GM23248 (cell line): ENCODE results near the gene TMEM184C. TPM values are rescaled to one million over a fixed set of nuclear protein-coding genes. Genes with fewer than 3 reads are reported as not detected.

Experiments used
- DNase-seq: peaks from one replicate; pipeline ENCODE4 v3.0.0-alpha.2; 2015
- H2AFZ ChIP-seq: fragments of 200-600 bp; sonication (generic); 2 replicates; pipeline ENCODE4 v1.6.1; 2016; ENCODE audit warnings: antibody characterized with exemption
- H3F3A ChIP-seq: fragments of 200-600 bp; sonication (generic); 2 replicates; pipeline ENCODE4 v1.6.1; 2016; ENCODE audit warnings: mild to moderate bottlenecking, antibody characterized with exemption, mixed run types; ENCODE audit not compliant: insufficient read depth
- H3K27ac ChIP-seq: fragments of 200-600 bp; sonication (generic); 2 replicates; pipeline ENCODE4 v1.5.1; 2016; ENCODE audit warnings: mild to moderate bottlenecking
- H3K27me3 ChIP-seq: fragments of 200-600 bp; sonication (generic); replicated peaks from 2 replicates; pipeline ENCODE4 v1.6.1; 2016; ENCODE audit warnings: mild to moderate bottlenecking; ENCODE audit not compliant: insufficient read depth
- H3K36me3 ChIP-seq: fragments of 200-600 bp; sonication (generic); 2 replicates; pipeline ENCODE4 v1.6.1; 2016; ENCODE audit warnings: low read depth, mild to moderate bottlenecking
- H3K4me1 ChIP-seq: fragments of 200-600 bp; sonication (generic); 2 replicates; pipeline ENCODE4 v1.6.1; 2016; ENCODE audit warnings: mild to moderate bottlenecking; ENCODE audit not compliant: insufficient read depth
- H3K4me2 ChIP-seq: fragments of 200-600 bp; sonication (generic); one replicate; pipeline ENCODE4 v1.6.1; 2016; ENCODE audit warnings: mild to moderate bottlenecking; ENCODE audit not compliant: unreplicated experiment
- H3K4me3 ChIP-seq: fragments of 200-600 bp; sonication (generic); 2 replicates; pipeline ENCODE4 v1.5.1; 2016; ENCODE audit warnings: mild to moderate bottlenecking
- H3K79me2 ChIP-seq: fragments of 200-600 bp; sonication (generic); 2 replicates; pipeline ENCODE4 v1.6.1; 2016; ENCODE audit warnings: mild to moderate bottlenecking; ENCODE audit not compliant: insufficient read depth
- H3K9ac ChIP-seq: fragments of 200-600 bp; sonication (generic); 2 replicates; pipeline ENCODE4 v1.6.1; 2016; ENCODE audit warnings: mild to moderate bottlenecking
- H3K9me2 ChIP-seq: fragments of 200-600 bp; sonication (generic); 2 replicates; pipeline ENCODE4 v1.6.1; 2016; ENCODE audit warnings: mixed run types, mild to moderate bottlenecking, moderate library complexity; ENCODE audit not compliant: insufficient read depth
- H3K9me3 ChIP-seq: fragments of 200-600 bp; sonication (generic); one replicate; pipeline ENCODE4 v1.6.1; 2017; ENCODE audit warnings: low read depth
- H4K20me1 ChIP-seq: fragments of 200-600 bp; sonication (generic); 2 replicates; pipeline ENCODE4 v1.6.0; 2016; ENCODE audit not compliant: insufficient read depth
- EZH2 ChIP-seq: fragments of 200-600 bp; sonication (generic); IDR thresholded peaks from 2 replicates; pipeline ENCODE4 v1.6.1; 2018; ENCODE audit warnings: antibody characterized with exemption, mild to moderate bottlenecking; ENCODE audit not compliant: insufficient read depth, poor library complexity, severe bottlenecking
- EZH2phosphoT487 ChIP-seq: fragments of 200-600 bp; sonication (generic); IDR thresholded peaks from 2 replicates; pipeline ENCODE4 v1.6.1; 2018; ENCODE audit warnings: antibody characterized with exemption, moderate library complexity, mild to moderate bottlenecking, low read depth; ENCODE audit not compliant: insufficient read depth
- WGBS, 2 experiments: methylation state at CpG; one replicate each; pipeline ENCODE4 v1.1.6; 2015 to 2017; ENCODE audit warnings: low lambda C conversion rate in 2 of 2, low coverage in 1 of 2; ENCODE audit errors: missing lambda C conversion rate in 2 of 2; 5-methylcytosine and 5-hydroxymethylcytosine counted together
- in situ Hi-C: fragments of 300-500 bp; cut with MboI; formaldehyde crosslinking; loops from 2 replicates; pipeline ENCODE4 v1.15.0; 2020
- polyA plus RNA-seq: library from polyadenylated mRNA; unstranded; fragments of >200 nt; fragmentation: Nextera tagmentation; extraction: Ambion mirVana; gene quantifications from 2 replicates; pipeline ENCODE4 v1.2.1, GENCODE V29; 2016
- total RNA-seq: library from RNA; depleted of rRNA; stranded (reverse); fragments of >200 nt; shearing (Covaris generic); gene quantifications from 2 replicates; pipeline ENCODE4 v1.2.3, GENCODE V29; 2014

TMEM184C gene
- total and polyA plus RNA-seq, 2 experiments from 2014 or later, result 26.2 to 36.5 TPM

- no peak for DNase-seq
- WGBS, 2 experiments, result 96 to 100% methylated on average over 1 of the region's 1 CpG
Measured at GRCh38 chr4:147638365-147638764, 21.2 kb downstream of the TMEM184C start.

DNA sequence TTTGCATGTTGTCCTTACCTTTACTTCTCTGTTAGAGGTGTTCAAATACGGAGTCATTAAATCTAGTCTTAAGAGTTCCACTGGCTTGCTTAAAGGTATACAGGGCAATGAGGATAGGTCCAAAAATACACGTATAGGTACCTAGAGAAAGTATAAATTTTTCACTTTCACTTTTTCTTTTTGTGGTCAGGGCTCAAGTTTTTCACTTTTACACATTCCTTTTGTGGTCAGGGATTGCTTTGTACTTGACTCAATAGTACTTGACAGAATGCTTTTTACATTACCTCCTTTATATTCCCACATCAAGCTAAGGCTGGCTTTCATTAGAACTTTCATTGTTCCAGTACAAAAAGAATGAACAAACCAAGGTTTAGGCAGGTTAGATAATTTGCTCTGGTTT, 21.7 kb downstream of the TMEM184C start:
- H4K20me1 ChIP-seq, result no peaks in the 10 kb centered on the region
- H3K9me2 ChIP-seq, result no peaks in the 10 kb centered on the region
- H3K9me3 ChIP-seq, result no peaks in the 10 kb centered on the region
- no peak for DNase-seq
- in situ Hi-C loops, result no loop called here
- H3K27ac ChIP-seq, result no peak overlapping the region
- no peak overlapping the region for H3K4me2 ChIP-seq
- TF ChIP-seq EZH2phosphoT487 (no peak), EZH2 (no peak)
- no peak overlapping the region for H2AFZ ChIP-seq
- peaks cover 16% of the 10 kb centered on the region; the same call in 1 of the 2 replicates for H3F3A ChIP-seq
- no peaks in the 10 kb centered on the region for H3K79me2 ChIP-seq
- H3K9ac ChIP-seq, result no peak overlapping the region
- 96 to 100% methylated on average over 2 of the region's 2 CpGs for WGBS, 2 experiments
- no peaks in the 10 kb centered on the region for H3K27me3 ChIP-seq
- H3K4me3 ChIP-seq, result no peak overlapping the region
- H3K36me3 ChIP-seq, result peaks cover 39% of the 10 kb centered on the region
- 0 out of 2 replicates have a peak, but pooled peaks cover 5% of the 10 kb centered on the region for H3K4me1 ChIP-seq

More at GRCh38 chr4:147638365-147638764, 21.2 kb downstream of the TMEM184C start:
- Histone ChIP-seq H3K79me2 (no peaks in the 10 kb centered on the region), H3F3A (peaks cover 16% of the 10 kb centered on the region; the same call in 1 of the 2 replicates), H2AFZ (no peak overlapping the region), H3K9ac (no peak overlapping the region), H3K27ac (no peak overlapping the region), H3K27me3 (no peaks in the 10 kb centered on the region), H4K20me1 (no peaks in the 10 kb centered on the region), H3K9me2 (no peaks in the 10 kb centered on the region), H3K4me3 (no peak overlapping the region), H3K36me3 (peaks cover 42% of the 10 kb centered on the region), H3K9me3 (no peaks in the 10 kb centered on the region), H3K4me1 (0 out of 2 replicates have a peak, but pooled peaks cover 5% of the 10 kb centered on the region), H3K4me2 (no peak overlapping the region)
- TF ChIP-seq EZH2phosphoT487 (no peak), EZH2 (no peak)
- in situ Hi-C loops, result no loop called here

DNA sequence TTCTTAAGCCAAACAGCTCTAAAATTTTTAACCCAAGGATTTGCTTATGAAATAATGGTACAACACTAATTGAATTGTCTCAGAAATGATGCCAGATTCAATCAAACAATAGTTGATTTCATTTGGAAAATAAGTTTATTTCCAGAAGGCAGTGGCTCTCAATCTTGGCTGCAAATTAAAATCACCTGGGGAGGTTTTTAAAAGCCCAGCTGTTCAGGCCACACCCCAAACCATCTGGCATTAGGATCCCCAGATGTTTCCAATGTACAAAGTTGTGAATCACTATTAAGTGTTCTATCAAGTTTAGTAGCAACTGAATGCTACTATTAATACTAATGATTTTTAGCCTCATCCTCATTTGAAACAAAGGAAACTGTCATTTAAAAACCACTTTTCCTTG, 22.2 kb downstream of the TMEM184C start:
- H3K36me3 ChIP-seq, result peaks cover 36% of the 10 kb centered on the region

GRCh38 chr4:147640331-147640730, 23.1 kb downstream of the TMEM184C start:
- peaks cover 31% of the 10 kb centered on the region for H3K36me3 ChIP-seq
- 93 to 100% methylated on average over 1 of the region's 1 CpG for WGBS, 2 experiments
- in situ Hi-C loops, result no loop called here
- H3K4me1 ChIP-seq, result 0 out of 2 replicates have a peak, but pooled peaks cover 5% of the 10 kb centered on the region
- H2AFZ ChIP-seq, result no peak overlapping the region
- no peak overlapping the region for H3K27ac ChIP-seq
- no peaks in the 10 kb centered on the region for H3K27me3 ChIP-seq
- H3K9ac ChIP-seq, result no peak overlapping the region
- peaks cover 16% of the 10 kb centered on the region; the same call in 1 of the 2 replicates for H3F3A ChIP-seq
- peak; percentile 10 for DNase-seq
- H3K9me3 ChIP-seq, result no peaks in the 10 kb centered on the region
- H3K4me2 ChIP-seq, result no peak overlapping the region
- no peaks in the 10 kb centered on the region for H3K79me2 ChIP-seq
- TF ChIP-seq EZH2phosphoT487 (no peak), EZH2 (no peak)
- H3K4me3 ChIP-seq, result no peak overlapping the region
- H3K9me2 ChIP-seq, result no peaks in the 10 kb centered on the region
- H4K20me1 ChIP-seq, result no peaks in the 10 kb centered on the region

More for the DNA sequence above, 22.2 kb downstream of the TMEM184C start:
- in situ Hi-C loops, result no loop called here
- peak; percentile 31 for DNase-seq
- H2AFZ ChIP-seq, result no peak overlapping the region
- TF ChIP-seq EZH2 (no peak), EZH2phosphoT487 (no peak)
- no peaks in the 10 kb centered on the region for H3K9me3 ChIP-seq
- 0 out of 2 replicates have a peak, but pooled peaks cover 5% of the 10 kb centered on the region for H3K4me1 ChIP-seq
- H3K27me3 ChIP-seq, result no peaks in the 10 kb centered on the region
- H3K9me2 ChIP-seq, result no peaks in the 10 kb centered on the region
- no peak overlapping the region for H3K4me3 ChIP-seq
- H4K20me1 ChIP-seq, result no peaks in the 10 kb centered on the region
- no peak overlapping the region for H3K9ac ChIP-seq
- no peaks in the 10 kb centered on the region for H3K79me2 ChIP-seq
- H3K4me2 ChIP-seq, result no peak overlapping the region
- H3K27ac ChIP-seq, result no peak overlapping the region
- peaks cover 16% of the 10 kb centered on the region; the same call in 1 of the 2 replicates for H3F3A ChIP-seq
